Measurements from ENCODE around the gene STMN3.

GRCh38 chr20:63658749-63659187 lies 5.5 kb upstream of the STMN3 start:
- TF ChIP-seq CTCF (IDR thresholded peaks at IDR 0.05; ENCODE audit: insufficient read depth, low read length, poor library complexity, severe bottlenecking) (no peak), EZH2phosphoT487 (conservative IDR thresholded peaks at IDR 0.05; ENCODE audit: low read length) (no peak)
